Retina (tissue), 1 donor: Measurements from ENCODE around the gene CDPF1.
"Not testable (repeated sequence)": the region's sequence is repeated elsewhere in the genome, so short reads cannot be mapped to it uniquely, and the experiment has no call there.

Experiments used
- DNase-seq: peaks from one replicate; pipeline ENCODE4 v3.0.0-alpha.2; 2016

Gene CDPF1

DNA sequence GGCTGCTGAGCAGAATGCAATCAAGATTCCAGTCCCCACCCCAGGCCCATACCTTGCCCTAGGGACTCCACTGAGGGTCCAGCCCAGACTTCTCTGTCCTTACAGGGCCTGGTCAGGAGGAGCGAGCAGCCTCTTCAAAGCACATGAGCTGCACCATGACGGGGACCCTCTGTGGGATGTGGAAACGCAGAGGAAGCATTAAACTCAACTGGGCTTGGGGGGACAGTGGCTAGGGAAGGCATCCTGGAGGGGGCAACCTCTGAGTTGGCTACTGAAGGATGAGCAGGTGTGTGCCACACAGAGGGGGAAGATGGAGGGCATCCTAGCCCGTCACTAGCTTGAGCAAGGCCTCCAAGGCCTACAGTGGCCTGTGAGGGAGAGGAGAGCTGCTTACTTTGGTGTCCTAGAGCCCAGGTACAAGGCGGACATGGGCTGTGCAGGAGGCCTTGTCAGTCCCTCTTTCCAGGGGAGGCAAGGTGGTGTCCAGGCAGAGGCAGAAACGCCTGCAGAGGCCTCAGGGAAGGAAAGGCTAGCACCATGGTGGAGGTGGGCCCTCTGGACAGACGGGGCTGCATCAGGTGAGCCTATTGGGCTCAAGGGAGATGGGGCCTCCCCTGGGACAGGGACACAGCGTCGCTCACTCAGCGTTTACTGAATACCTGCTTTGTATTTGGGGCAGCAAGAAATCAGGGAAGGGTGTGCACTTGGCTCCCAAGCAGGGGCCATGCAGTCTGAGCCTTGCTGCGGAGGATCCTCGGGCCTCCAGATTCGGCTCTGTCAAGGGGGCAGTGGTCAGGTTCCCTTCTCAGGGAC lies 32.0 kb upstream of the CDPF1 start:
- no peak for DNase-seq

- no peak for DNase-seq
Measured at GRCh38 chr22:46280999-46281623, 31.0 kb upstream of the CDPF1 start.

DNA sequence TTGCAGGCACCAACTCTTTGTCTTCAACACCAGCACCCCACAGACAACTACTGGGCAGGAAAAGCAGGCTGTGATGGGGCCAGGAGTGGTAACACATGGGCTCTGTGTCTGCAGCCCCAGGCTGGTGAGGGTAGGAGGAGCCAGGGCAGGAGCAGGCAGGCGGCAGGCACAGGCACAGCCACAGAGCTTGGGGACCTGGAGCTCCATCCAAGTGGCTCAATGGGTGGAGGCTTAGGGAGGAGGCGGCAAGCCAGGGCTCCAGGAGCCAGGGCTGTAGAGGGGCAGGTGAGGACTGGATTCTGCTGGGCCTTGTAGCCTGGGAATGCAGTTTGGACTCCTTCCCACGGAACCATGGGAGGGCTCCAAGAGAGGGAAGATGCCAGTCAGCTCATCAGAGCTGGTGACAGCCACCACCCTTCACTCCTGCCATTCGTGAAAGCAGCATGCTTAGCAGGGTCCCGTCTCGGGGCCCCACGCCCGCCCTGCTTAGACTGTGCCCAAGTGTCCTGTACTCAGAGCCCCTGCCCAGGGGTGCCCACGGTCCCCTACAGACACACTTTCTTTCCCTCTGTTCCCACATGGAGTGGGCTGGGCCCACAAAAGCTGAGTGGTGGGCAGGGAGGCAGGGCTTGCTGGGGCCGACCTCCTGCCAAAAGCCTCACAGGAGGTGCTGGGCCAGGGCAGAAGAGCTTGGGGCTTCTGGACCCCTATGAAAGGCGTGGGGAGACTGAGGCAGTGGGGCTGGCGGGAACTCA lies 30.1 kb upstream of the CDPF1 start:
- DNase-seq, result no peak

DNA sequence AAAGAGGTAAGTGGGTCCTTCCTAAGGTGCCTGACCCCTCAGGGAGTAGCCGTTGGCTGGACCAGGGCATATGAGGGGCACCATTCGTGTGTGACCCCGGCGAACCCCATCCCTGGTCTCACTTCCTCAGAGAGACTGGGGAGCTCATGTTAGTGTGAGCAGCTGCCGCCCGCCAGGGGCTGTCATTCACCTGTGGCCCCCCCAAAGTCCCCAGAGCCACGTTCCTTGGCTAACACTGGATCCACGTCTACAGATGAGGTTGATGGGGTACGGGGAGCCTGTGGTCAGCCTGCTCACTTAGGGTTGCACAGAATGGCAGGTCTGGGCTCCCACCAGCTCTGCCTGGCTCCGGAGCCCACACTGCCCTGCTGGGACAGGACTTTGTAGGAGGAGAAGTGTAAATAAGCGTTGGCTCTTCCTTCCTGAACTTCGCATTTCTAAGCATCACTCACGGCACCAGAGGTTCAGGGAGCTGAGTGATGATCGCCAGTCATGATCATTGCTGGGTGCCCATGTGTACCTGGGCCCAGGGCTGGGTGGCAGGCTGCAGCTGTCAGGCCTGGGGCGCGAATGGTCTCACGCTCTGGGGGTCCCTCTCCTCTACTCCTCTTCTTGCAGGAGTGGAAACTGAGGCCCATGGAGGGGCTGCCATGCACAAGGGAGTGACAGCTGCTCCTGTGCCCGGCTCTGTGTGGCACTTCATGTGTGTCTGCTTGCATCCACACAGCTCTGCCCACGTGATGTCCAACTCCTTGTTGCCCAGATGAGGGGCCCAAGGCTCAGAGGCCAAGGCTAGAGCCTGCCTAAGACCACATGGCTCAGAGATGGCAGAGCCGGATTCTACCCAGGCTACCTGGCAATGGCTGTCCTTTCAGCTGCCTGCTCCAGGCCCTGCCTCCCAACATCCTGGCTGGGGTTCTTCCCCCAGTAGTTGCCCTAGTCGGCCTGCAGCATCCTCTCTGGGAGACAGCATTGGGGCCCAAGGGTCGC lies 28.9 kb upstream of the CDPF1 start:
- no peak for DNase-seq

- no peak for DNase-seq
Measured at GRCh38 chr22:46276563-46276962, 26.5 kb upstream of the CDPF1 start.

DNA sequence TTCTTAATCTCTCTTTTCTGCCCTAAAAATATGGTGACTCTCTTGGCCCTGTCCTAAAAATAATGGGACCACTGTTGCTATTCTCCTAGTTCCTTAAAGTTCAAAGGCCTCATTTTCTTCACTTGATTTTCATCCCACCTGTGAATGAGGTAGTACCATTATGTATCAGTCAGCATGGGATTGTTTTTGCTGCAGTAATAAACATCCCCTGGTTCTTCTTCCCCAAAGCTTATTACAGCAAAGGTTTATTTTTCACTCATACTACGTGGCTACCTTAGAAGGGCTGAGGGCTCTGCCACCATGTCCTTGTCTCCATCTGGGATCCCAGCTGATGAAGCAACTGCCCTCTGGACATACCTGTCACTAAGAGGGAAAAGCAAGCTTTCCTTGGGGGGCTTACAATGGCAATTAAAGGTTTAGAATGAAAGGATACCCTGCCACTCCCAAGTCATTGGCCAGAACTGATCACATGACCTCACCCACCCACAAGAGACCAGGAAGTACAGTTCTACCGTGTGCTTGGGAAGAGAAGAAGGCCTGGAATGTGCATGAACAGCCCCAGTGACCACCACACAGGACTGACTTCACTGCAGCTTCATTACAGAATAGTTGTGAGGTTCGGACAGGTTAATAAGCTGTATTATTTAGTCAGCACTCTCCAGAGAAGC lies 25.5 kb upstream of the CDPF1 start:
- DNase-seq, result no peak

DNA sequence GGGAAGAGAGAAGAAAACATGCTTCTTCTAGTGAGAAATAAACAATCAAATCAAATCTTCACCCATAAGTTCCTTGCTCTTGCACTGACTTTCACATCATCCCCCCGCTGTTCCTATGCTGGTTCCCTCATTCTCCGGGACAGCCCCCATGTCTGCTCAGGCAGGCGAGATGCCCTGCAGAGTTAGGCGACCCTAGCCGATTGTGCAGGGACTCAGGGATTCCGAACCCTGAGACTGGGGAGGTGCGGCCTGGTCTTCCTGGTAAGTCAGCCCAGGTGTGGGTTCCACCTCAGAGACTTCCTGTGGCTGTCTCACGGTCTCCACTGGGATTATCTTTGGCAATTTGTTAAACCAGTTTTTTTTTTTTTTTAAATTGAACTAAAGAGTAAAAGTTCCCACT lies 24.3 kb upstream of the CDPF1 start:
- no peak for DNase-seq

GRCh38 chr22:46273432-46274148 lies 23.5 kb upstream of the CDPF1 start:
- peak; percentile 30 for DNase-seq

GRCh38 chr22:46272762-46273431 lies 22.8 kb upstream of the CDPF1 start:
- DNase-seq, result no peak

- no peak for DNase-seq
Measured at GRCh38 chr22:46272196-46272595, 22.1 kb upstream of the CDPF1 start.

GRCh38 chr22:46269564-46269963 lies 19.5 kb upstream of the CDPF1 start:
- DNase-seq, result no peak

DNA sequence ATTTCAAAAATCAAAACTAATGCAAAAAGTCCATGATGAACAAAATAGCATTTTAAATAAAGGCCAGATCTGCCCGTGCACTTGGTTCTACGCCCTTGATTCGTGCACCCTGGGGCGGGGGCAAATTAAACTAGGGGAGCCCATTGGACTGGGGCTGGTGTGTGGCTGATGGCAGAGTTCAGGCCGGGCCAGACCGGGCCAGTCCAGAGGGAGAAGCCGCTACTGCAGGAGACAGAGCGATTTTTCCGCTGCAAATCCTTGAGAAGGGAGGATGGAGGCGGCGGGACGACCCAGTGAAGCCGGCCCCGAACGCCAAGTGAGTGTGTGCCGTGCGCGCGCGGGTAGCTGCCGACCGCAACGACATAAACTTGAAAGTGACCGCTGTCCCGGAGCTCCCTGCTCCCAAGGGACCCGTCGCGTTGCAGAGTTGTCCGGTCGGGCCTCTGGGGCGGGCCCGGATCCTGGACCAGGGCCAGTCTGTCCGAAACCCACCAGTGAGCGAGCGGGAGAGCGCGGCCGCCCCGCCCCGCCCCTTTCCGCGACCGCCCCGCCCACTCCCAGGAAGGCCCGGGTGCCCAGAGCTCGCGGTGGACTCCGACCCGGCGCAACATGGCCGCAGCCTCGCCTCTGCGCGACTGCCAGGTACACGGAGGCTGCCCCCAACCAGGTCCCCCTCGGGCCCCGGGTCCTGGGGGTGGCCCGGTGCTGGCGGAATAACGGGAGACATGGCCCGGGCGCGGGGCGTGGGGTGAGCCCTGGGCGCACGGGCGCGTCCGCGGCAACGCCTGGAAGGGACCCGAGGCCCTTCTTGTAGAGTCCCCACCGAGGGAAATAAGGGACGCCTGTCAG lies 17.6 kb upstream of the CDPF1 start, which contains the start of gene TTC38:
Gene TTC38 (plus strand): TSS at position 578 of the 849 bp plus-strand sequence. CDS start 32 bp downstream, at position 610.
- DNase-seq, result peak; percentile 86

GRCh38 chr22:46265627-46266026 lies 15.5 kb upstream of the CDPF1 start:
- not testable (repeated sequence) for DNase-seq

GRCh38 chr22:46264520-46264919 lies 14.4 kb upstream of the CDPF1 start:
- DNase-seq, result not testable (repeated sequence)

DNA sequence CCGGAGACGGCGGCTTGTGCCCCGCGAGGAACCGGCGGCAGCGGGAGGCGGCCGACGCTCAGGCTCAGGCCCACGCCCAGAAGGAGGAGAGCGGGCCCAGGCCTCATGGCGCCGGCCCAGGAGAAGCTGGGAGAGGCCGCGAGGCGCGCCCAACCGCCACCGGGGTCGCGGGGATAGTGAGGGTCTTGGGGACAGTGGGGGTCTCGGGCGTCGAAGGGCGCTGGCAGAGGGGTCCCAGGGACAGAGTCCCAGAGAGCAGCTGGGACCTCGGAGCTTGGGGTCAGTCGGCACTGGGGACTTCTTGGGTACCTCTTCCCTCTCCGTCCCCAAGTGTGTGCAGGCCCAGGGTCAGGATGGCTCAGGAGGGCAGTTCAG lies 13.1 kb upstream of the CDPF1 start, which contains the start of gene PKDREJ:
Gene PKDREJ (minus strand): TSS at position 128 of the 375 bp plus-strand sequence. CDS start 21 bp downstream, at position 107.
- DNase-seq, result no peak

DNA sequence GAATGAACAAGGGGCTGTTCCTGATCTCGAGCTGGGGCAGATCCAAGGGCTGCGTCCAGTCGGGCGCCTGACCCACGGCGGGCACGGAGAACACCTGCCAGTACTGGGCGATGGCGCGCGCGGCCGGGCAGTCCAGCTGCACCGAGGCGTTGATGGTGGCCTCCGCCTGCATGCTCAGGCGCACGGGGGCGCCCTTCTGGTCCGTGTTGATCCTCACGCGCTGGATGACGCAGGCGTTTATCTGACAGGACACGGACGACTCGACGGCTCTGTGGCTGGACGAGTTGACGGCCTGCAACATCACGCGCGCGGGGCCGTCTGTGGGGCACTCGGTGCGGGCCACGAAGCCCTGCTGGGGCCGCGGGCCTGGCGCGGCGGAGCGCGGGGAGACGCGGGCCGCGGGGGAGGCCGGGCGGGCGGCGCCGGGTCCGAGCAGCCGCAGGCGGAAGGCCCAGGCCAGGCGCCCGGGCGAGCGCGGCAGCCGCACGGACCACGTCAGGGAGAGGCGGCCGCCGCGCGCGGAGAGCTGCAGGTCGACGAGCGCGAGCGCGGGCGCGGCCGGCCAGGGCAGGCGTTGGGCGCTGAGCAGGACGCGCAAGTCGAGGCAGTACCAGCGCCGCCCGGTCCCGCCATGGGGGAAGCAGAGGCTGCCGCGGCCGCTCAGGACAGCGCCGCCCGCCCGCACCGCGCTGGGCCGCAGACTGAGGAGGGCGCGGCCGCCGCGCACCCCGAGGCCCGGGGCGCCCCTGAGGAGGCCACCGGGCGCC lies 12.5 kb upstream of the CDPF1 start:
- DNase-seq, result peak; percentile 54

DNA sequence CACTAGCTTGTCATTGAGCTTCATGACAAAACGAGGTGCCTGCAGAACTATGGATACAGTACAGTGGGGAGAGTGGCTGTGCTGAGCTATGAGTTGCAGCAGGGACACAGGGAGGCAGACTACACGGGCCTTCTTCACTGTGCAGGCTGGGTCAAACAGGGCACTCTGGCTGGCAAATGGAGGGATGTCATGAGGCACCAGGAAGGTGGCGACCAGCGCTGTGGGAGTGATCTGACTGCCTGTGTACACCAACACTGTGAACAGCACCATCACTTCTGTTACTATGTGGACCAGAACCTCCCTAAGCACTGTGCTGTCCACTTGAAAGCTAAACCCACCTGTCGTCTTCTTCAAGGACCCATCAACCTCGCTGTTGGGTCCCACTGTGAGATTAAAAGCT lies 9.9 kb upstream of the CDPF1 start:
- DNase-seq, result no peak

GRCh38 chr22:46259374-46259773 lies 9.3 kb upstream of the CDPF1 start:
- no peak for DNase-seq
